WTC11 (cell line): ENCODE measurements around the gene PBX3. TPM values are rescaled to one million over a fixed set of nuclear protein-coding genes. Genes with fewer than 3 reads are reported as not detected.
A peak's percentile ranks its signal among the peaks of the same experiment; 100 is the strongest.

Source experiments
- ATAC-seq: fragments of 200-7000 bp; cut with Tn5 transposase; 2 replicates; pipeline ENCODE4 v1.10.0; 2021; ENCODE audit warnings: mild to moderate bottlenecking, moderate library complexity
- CTCF ChIA-PET: fragments of 300-600 bp; sonication (Branson Sonifier 250); formaldehyde crosslinking; loops from one replicate; lab custom pipeline; 2021; ENCODE audit warnings: antibody characterized with exemption; lab: Charles Lee
- POLR2A ChIA-PET: fragments of 350-600 bp; sonication (Branson Sonifier 250); formaldehyde crosslinking; loops from one replicate; lab custom pipeline; 2021; ENCODE audit warnings: antibody characterized with exemption; lab: Charles Lee
- DNase-seq: peaks from one replicate; pipeline ENCODE4 v3.0.0; 2021; ENCODE audit warnings: low spot score
- H3K27ac Mint-ChIP-seq: 2 replicates; pipeline ENCODE4 v1.8.0; 2021; ENCODE audit warnings: mixed read lengths
- H3K27me3 Mint-ChIP-seq: 2 replicates; pipeline ENCODE4 v1.8.0; 2021; ENCODE audit warnings: low read depth, mild to moderate bottlenecking, moderate library complexity, mixed read lengths
- H3K36me3 Mint-ChIP-seq: 2 replicates; pipeline ENCODE4 v1.8.0; 2021; ENCODE audit warnings: mixed read lengths
- H3K4me1 Mint-ChIP-seq: 2 replicates; pipeline ENCODE4 v1.8.0; 2022; ENCODE audit warnings: mixed read lengths
- H3K4me3 Mint-ChIP-seq: 2 replicates; pipeline ENCODE4 v1.8.0; 2021; ENCODE audit warnings: mild to moderate bottlenecking, moderate library complexity, mixed read lengths
- H3K9me3 Mint-ChIP-seq: 2 replicates; pipeline ENCODE4 v1.8.0; 2021; ENCODE audit warnings: mixed read lengths
- AFF4 ChIP-seq: sonication (generic); formaldehyde crosslinking; IDR thresholded peaks from 2 replicates; pipeline ENCODE4 v1.8.1; 2023; ENCODE audit warnings: mild to moderate bottlenecking, missing genetic modification reagents, borderline replicate concordance
- AR ChIP-seq: fragments of 250-450 bp; sonication (Bioruptor Pico); IDR thresholded peaks from 2 replicates; pipeline ENCODE4 v1.9.0; 2021; ENCODE audit warnings: mild to moderate bottlenecking
- ARID4B ChIP-seq: sonication (generic); formaldehyde crosslinking; IDR thresholded peaks from 2 replicates; pipeline ENCODE4 v1.8.0; 2023; ENCODE audit warnings: missing genetic modification reagents, mild to moderate bottlenecking, borderline replicate concordance
- ATF1 ChIP-seq: sonication (generic); formaldehyde crosslinking; IDR thresholded peaks from 2 replicates; pipeline ENCODE4 v1.8.1; 2023; ENCODE audit warnings: mild to moderate bottlenecking, moderate library complexity, missing genetic modification reagents
- ESRRA ChIP-seq: sonication (generic); formaldehyde crosslinking; IDR thresholded peaks from 2 replicates; pipeline ENCODE4 v1.8.1; 2022; ENCODE audit warnings: mild to moderate bottlenecking, missing genetic modification reagents, borderline replicate concordance
- ETV6 ChIP-seq: sonication (generic); formaldehyde crosslinking; IDR thresholded peaks from 2 replicates; pipeline ENCODE4 v1.8.1; 2022; ENCODE audit warnings: mild to moderate bottlenecking, missing genetic modification reagents
- GABPB1 ChIP-seq: sonication (generic); formaldehyde crosslinking; IDR thresholded peaks from 2 replicates; pipeline ENCODE4 v1.8.1; 2023; ENCODE audit warnings: mild to moderate bottlenecking, missing genetic modification reagents
- GRHL2 ChIP-seq: fragments of 250-450 bp; sonication (Bioruptor Pico); IDR thresholded peaks from 2 replicates; pipeline ENCODE4 v1.8.0; 2022; ENCODE audit warnings: mild to moderate bottlenecking, moderate library complexity; ENCODE audit not compliant: insufficient replicate concordance, severe bottlenecking
- MLX ChIP-seq: sonication (generic); formaldehyde crosslinking; IDR thresholded peaks from 2 replicates; pipeline ENCODE4 v1.8.1; 2023; ENCODE audit warnings: mild to moderate bottlenecking, missing genetic modification reagents, moderate library complexity
- NFE2L1 ChIP-seq: sonication (generic); formaldehyde crosslinking; IDR thresholded peaks from 2 replicates; pipeline ENCODE4 v1.8.1; 2023; ENCODE audit warnings: missing genetic modification reagents
- NFYB ChIP-seq: sonication (generic); formaldehyde crosslinking; conservative IDR thresholded peaks from 2 replicates; pipeline ENCODE4 v1.8.0; 2022; ENCODE audit warnings: low read depth, missing genetic modification reagents
- SMAD4 ChIP-seq: sonication (generic); formaldehyde crosslinking; IDR thresholded peaks from 2 replicates; pipeline ENCODE4 v1.8.0; 2022; ENCODE audit warnings: mild to moderate bottlenecking, missing genetic modification reagents
- SP1 ChIP-seq: sonication (generic); formaldehyde crosslinking; conservative IDR thresholded peaks from 2 replicates; pipeline ENCODE4 v1.8.1; 2022; ENCODE audit warnings: missing genetic modification reagents
- TCF7 ChIP-seq: sonication (generic); formaldehyde crosslinking; IDR thresholded peaks from 2 replicates; pipeline ENCODE4 v1.8.0; 2022; ENCODE audit warnings: mild to moderate bottlenecking, low read depth, missing genetic modification reagents, moderate library complexity
- ZBTB43 ChIP-seq: sonication (generic); formaldehyde crosslinking; IDR thresholded peaks from 2 replicates; pipeline ENCODE4 v1.8.1; 2023; ENCODE audit warnings: mild to moderate bottlenecking, missing genetic modification reagents
- total RNA-seq: library from RNA; stranded (reverse); gene quantifications from 3 replicates; pipeline ENCODE4 v1.2.3, GENCODE V29; 2021

PBX3 gene
- total RNA-seq, 1 experiment from 2014 or later = 48.5 TPM

- no peak for TF ChIP-seq GABPB1 (CRISPR knock-in tag)
- no peak for TF ChIP-seq NFE2L1 (CRISPR knock-in tag)
Observed at GRCh38 chr9:125968714-125969374, 221.7 kb downstream of the PBX3 start (continued).

GRCh38 chr9:125969462-125969861 lies 222.3 kb downstream of the PBX3 start:
- Mint-ChIP-seq H3K27ac (no peak overlapping the region), H3K27me3 (no peaks in the 10 kb centered on the region)
- TF ChIP-seq TCF7 (CRISPR knock-in tag) = no peak
- TF ChIP-seq, all 79 proteins: peak for 0
- H3K4me1 Mint-ChIP-seq = no peaks in the 10 kb centered on the region
- DNase-seq (no peak), ATAC-seq (no peak)
- peaks cover 7% of the 10 kb centered on the region for H3K9me3 Mint-ChIP-seq
- H3K4me3 Mint-ChIP-seq = no peak overlapping the region
- POLR2A ChIA-PET = no interaction called here
- CTCF ChIA-PET = no interaction called here
- H3K36me3 Mint-ChIP-seq = peaks cover 22% of the 10 kb centered on the region

GRCh38 chr9:125969868-125970267 lies 222.7 kb downstream of the PBX3 start:
- H3K9me3 Mint-ChIP-seq = peaks cover 11% of the 10 kb centered on the region
- CTCF ChIA-PET = no interaction called here
- no peaks in the 10 kb centered on the region for H3K27me3 Mint-ChIP-seq
- POLR2A ChIA-PET = interaction anchor here (0.6 kb wide), 1 partner anchor 701 kb away, joined by 3 read pairs; no protein-coding TSS in a partner anchor
- peak overlapping the region; percentile 54; the same call in 1 of the 2 replicates for H3K27ac Mint-ChIP-seq
- H3K4me3 Mint-ChIP-seq = no peak overlapping the region
- ATAC-seq (no peak), DNase-seq (no peak)
- no peaks in the 10 kb centered on the region for H3K4me1 Mint-ChIP-seq
- TF ChIP-seq ZBTB43 (no peak), ARID4B (no peak), ETV6 (CRISPR knock-in tag) (no peak), ESRRA (CRISPR knock-in tag) (no peak), AR (CRISPR knock-in tag) (no peak), GRHL2 (CRISPR knock-in tag) (no peak), SP1 (no peak), NFYB (CRISPR knock-in tag) (no peak), MLX (no peak), ATF1 (CRISPR knock-in tag) (no peak), SMAD4 (CRISPR knock-in tag) (no peak), AFF4 (CRISPR knock-in tag) (no peak)
- peaks cover 21% of the 10 kb centered on the region for H3K36me3 Mint-ChIP-seq
